ENCODE results near the gene FCRL4.

GRCh38 chr1:157542676-157543075, 55.2 kb downstream of the FCRL4 start:
- TF ChIP-seq, protein P1, sequence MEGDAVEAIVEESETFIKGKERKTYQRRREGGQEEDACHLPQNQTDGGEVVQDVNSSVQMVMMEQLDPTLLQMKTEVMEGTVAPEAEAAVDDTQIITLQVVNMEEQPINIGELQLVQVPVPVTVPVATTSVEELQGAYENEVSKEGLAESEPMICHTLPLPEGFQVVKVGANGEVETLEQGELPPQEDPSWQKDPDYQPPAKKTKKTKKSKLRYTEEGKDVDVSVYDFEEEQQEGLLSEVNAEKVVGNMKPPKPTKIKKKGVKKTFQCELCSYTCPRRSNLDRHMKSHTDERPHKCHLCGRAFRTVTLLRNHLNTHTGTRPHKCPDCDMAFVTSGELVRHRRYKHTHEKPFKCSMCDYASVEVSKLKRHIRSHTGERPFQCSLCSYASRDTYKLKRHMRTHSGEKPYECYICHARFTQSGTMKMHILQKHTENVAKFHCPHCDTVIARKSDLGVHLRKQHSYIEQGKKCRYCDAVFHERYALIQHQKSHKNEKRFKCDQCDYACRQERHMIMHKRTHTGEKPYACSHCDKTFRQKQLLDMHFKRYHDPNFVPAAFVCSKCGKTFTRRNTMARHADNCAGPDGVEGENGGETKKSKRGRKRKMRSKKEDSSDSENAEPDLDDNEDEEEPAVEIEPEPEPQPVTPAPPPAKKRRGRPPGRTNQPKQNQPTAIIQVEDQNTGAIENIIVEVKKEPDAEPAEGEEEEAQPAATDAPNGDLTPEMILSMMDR (IDR thresholded peaks at IDR 0.05; ENCODE audit: low read length), result no peak
- no peak for TF ChIP-seq EZH2phosphoT487 (IDR thresholded peaks at IDR 0.05; ENCODE audit: low read length)

Data from MM.1S (cell line).